Adrenal gland (tissue), 5 donors: Measurements from ENCODE around the gene HK2.

ENCODE experiments used
- POLR2A ChIP-seq, 2 donors: fragments of 450-650 bp; IDR thresholded peaks; one replicate each; pipeline ENCODE4 v1.6.1; 2017; ENCODE audit warnings: antibody characterized with exemption in 2 of 2, mild to moderate bottlenecking in 2 of 2, moderate library complexity in 1 of 2
- TF ChIP-seq, protein P1 (sequence below), 6 experiments: fragments of 450-650 bp in 4 of 6; fragments of 200-600 bp in 2 of 6; sonication (generic) in 1 of 6; IDR thresholded peaks; 1 replicate in 5 of 6; 2 replicates in 1 of 6; pipeline versions ENCODE4 v1.5.1 to v1.8.0; 2016 to 2021; ENCODE audit warnings: antibody characterized with exemption in 6 of 6, mild to moderate bottlenecking in 2 of 6, moderate library complexity in 1 of 6
- donor health status: DM: no; HTN: no; CAD: no.

DNA sequence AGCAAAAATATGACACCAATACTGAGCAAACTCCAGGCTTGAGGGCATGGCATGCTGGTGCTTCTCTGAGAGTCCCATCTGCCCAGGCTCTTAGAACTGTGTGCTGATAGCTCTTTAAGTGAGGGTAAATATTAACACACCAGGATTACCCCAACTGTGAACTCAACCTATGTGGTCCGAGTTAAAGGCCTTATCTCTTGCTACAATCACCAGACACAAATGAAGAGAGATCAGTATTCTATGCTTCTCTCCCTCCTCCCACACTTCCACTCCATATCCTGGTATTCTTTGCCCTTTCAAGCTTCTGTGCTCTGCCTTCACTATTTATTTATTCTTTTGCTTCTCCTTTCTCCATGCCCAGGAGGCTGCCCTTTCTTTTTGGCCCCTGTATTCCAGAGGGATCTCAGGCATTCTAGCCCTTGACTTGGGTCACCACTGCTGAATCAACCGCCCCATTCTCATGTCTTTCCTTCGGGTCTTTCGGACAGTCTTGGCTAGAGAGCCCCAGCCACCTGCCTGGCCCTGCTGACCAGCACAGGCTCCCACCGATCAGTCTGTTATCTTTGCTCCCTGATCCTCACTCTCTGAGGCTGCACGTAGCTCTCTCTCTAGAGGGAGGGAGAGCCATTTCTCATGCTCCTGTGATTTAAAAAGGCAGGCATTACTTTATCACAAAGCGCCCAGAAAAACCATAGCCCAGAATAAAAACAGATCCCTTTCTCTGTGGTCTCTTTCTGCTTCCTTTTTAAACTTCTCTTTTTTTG lies 17.2 kb upstream of the HK2 start:
- TF ChIP-seq, protein P1, sequence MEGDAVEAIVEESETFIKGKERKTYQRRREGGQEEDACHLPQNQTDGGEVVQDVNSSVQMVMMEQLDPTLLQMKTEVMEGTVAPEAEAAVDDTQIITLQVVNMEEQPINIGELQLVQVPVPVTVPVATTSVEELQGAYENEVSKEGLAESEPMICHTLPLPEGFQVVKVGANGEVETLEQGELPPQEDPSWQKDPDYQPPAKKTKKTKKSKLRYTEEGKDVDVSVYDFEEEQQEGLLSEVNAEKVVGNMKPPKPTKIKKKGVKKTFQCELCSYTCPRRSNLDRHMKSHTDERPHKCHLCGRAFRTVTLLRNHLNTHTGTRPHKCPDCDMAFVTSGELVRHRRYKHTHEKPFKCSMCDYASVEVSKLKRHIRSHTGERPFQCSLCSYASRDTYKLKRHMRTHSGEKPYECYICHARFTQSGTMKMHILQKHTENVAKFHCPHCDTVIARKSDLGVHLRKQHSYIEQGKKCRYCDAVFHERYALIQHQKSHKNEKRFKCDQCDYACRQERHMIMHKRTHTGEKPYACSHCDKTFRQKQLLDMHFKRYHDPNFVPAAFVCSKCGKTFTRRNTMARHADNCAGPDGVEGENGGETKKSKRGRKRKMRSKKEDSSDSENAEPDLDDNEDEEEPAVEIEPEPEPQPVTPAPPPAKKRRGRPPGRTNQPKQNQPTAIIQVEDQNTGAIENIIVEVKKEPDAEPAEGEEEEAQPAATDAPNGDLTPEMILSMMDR (IDR thresholded peaks at IDR 0.05): no peak
- TF ChIP-seq POLR2A (IDR thresholded peaks at IDR 0.05): no peak
